Stomach (tissue), 4 donors: ENCODE data around the gene RPS6KA2.

Experiments used
- CTCF ChIP-seq, 7 experiments: fragments of 450-650 bp in 4 of 7; fragments of 200-600 bp in 3 of 7; sonication (generic) in 3 of 7; IDR thresholded peaks; one replicate each; pipeline ENCODE4 v1.5.1; 2016 to 2019; ENCODE audit warnings: antibody characterized with exemption in 7 of 7, control low read depth in 2 of 7, mild to moderate bottlenecking in 1 of 7
- POLR2AphosphoS5 ChIP-seq, 3 donors: sonication (generic); formaldehyde crosslinking; IDR thresholded peaks; one replicate each; pipeline ENCODE4 v1.6.1; 2016; ENCODE audit warnings: antibody characterized with exemption in 3 of 3

GRCh38 chr6:166616261-166617238 lies 10.5 kb downstream of the RPS6KA2 start:
- TF ChIP-seq POLR2AphosphoS5 (IDR thresholded peaks at IDR 0.05) (no peak), CTCF (IDR thresholded peaks at IDR 0.05) (no peak)
